Upper lobe of right lung (tissue), 1 donor: ENCODE measurements around the gene IAH1. TPM values are rescaled to one million over a fixed set of nuclear protein-coding genes. Genes with fewer than 3 reads are reported as not detected.

Experiments used
- ATAC-seq: fragments of 200-7000 bp; cut with Tn5 transposase; one replicate; pipeline ENCODE4 v1.9.1; 2020; ENCODE audit warnings: mild to moderate bottlenecking, moderate library complexity
- DNase-seq: peaks from one replicate; pipeline ENCODE4 v3.0.0-alpha.2; 2020
- H3K27ac ChIP-seq: fragments of 200-600 bp; one replicate; pipeline ENCODE4 v1.8.0; 2022
- H3K27me3 ChIP-seq: fragments of 200-600 bp; one replicate; pipeline ENCODE4 v1.8.0; 2022; ENCODE audit warnings: mild to moderate bottlenecking
- H3K36me3 ChIP-seq: fragments of 200-600 bp; one replicate; pipeline ENCODE4 v1.8.0; 2022
- H3K4me1 ChIP-seq: fragments of 200-600 bp; one replicate; pipeline ENCODE4 v1.8.0; 2022
- H3K4me3 ChIP-seq: fragments of 200-600 bp; one replicate; pipeline ENCODE4 v1.8.0; 2022; ENCODE audit warnings: mild to moderate bottlenecking
- H3K9me3 ChIP-seq: fragments of 200-600 bp; one replicate; pipeline ENCODE4 v1.8.0; 2022
- intact Hi-C: fragments of 100-400 bp; cut with DNase I; formaldehyde crosslinking; loops from one replicate; pipeline ENCODE4 v1.11.0; 2022
- total RNA-seq: library from RNA; stranded (reverse); fragmentation: NEBNext Ultra II Directional; extraction: Animal tissue kit (Norgen Biotek cat#: 25700); gene quantifications from one replicate; pipeline ENCODE4 v1.2.1, GENCODE V29; 2021
- TF ChIP-seq, protein P1 (sequence below): fragments of 200-600 bp; IDR thresholded peaks from one replicate; pipeline ENCODE4 v1.8.0; 2022; ENCODE audit warnings: antibody characterized with exemption
- donor health status: DM: no; HTN: yes; CAD: no; lungs with severe emphysema.

Gene IAH1
- total RNA-seq, 1 donor from 2014 or later, result 39.0 TPM

DNA sequence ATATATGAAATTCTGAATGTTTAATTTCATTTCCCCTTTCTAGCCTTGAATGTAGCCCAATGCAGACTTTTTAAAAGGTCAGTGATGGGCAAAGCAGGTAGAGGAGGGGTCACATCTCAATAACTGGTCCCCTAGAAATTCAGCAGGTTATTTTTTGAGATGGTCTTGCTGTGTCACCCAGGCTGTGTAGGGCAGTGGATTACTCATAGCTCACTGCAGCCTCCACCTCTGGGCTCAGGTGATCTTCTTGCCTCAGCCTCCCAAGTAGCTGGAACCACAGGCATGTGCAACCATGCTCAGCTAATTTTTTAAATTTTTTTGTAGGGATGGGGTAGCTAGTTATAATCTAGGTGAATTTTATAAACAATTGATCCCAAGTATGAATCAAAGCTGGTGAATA lies 8.8 kb downstream of the IAH1 start:
- no peak overlapping the region for H3K27ac ChIP-seq
- DNase-seq (no peak), ATAC-seq (no peak)
- no peak overlapping the region for H3K4me3 ChIP-seq
- intact Hi-C loops, result no loop called here
- TF ChIP-seq, protein P1, sequence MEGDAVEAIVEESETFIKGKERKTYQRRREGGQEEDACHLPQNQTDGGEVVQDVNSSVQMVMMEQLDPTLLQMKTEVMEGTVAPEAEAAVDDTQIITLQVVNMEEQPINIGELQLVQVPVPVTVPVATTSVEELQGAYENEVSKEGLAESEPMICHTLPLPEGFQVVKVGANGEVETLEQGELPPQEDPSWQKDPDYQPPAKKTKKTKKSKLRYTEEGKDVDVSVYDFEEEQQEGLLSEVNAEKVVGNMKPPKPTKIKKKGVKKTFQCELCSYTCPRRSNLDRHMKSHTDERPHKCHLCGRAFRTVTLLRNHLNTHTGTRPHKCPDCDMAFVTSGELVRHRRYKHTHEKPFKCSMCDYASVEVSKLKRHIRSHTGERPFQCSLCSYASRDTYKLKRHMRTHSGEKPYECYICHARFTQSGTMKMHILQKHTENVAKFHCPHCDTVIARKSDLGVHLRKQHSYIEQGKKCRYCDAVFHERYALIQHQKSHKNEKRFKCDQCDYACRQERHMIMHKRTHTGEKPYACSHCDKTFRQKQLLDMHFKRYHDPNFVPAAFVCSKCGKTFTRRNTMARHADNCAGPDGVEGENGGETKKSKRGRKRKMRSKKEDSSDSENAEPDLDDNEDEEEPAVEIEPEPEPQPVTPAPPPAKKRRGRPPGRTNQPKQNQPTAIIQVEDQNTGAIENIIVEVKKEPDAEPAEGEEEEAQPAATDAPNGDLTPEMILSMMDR, result no peak
- peaks cover 95% of the 10 kb centered on the region for H3K36me3 ChIP-seq
- H3K4me1 ChIP-seq, result no peaks in the 10 kb centered on the region
- H3K27me3 ChIP-seq, result no peaks in the 10 kb centered on the region
- no peaks in the 10 kb centered on the region for H3K9me3 ChIP-seq

DNA sequence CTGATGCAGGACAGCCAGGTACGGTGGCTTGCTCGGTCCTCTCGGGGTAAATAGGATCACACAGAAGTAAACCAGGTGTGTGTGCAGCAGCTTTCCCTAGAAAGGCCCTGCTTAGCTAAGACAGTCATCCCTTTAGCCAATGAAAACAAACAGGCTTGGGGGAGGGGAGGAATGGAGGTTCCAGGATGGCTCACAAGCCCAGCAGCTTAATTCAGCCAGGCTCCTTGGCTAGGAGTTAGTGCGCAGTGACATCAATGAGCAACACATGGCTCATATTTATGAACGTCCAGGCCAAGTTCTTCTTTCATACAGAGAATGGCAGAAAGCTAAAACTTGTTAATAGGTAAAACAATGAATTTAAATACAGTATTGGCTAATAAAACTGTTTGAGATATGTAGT lies 10.2 kb downstream of the IAH1 start:
- H3K36me3 ChIP-seq, result peaks cover 97% of the 10 kb centered on the region
- intact Hi-C loops, result no loop called here
- DNase-seq (no peak), ATAC-seq (no peak)
- H3K27me3 ChIP-seq, result no peaks in the 10 kb centered on the region
- no peak overlapping the region for H3K4me3 ChIP-seq
- TF ChIP-seq, protein P1, result no peak
- H3K9me3 ChIP-seq, result no peaks in the 10 kb centered on the region
- H3K4me1 ChIP-seq, result no peaks in the 10 kb centered on the region
- H3K27ac ChIP-seq, result no peak overlapping the region

DNA sequence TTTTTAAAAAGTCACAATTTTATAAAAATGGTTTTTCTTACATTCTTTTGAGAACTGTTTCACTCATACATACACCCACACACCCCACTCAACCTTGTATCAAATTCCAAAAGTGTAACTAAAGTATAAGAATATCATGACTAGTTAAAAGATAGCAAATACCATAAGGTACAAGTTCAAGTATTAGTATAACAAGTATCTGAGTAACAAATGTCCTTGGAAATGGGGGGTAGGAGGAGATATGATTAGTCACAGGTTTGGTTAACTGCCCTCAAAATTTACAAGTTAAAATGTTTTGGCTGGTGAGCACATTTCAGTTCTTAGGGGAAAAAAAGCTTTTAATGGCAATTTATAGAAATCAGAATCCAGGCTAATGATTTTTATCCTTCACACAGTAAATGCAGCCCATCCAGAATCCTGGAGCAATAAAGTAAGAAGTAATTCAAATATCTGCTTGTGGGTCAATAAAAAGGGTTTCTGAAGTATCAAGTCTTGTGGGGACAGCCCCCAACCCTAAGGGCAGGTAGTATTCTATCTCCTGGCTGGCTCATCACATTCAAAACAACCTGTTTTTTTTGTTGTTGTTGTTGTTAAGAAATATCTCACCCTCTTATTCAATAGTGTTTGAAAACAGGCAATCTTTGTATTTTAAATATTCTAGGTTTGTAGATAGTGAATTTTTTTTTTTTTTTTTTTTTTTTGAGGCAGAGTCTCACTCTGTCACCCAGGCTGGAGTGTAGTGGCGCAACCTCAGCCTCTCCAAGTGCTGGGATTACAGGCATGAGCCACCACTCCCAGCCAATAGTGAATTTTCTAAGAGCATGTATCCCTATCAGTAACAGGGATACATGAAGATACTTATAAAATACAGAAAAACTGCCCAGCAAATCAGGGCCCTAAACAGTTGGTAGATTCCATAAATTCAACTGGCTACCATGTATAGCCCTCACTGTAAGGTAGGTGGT lies 14.5 kb downstream of the IAH1 start:
- H3K27me3 ChIP-seq, result no peaks in the 10 kb centered on the region
- H3K4me1 ChIP-seq, result no peaks in the 10 kb centered on the region
- intact Hi-C loops, result no loop called here
- H3K4me3 ChIP-seq, result no peak overlapping the region
- TF ChIP-seq, protein P1, result no peak
- no peak overlapping the region for H3K27ac ChIP-seq
- DNase-seq (no peak), ATAC-seq (no peak)
- peaks cover 98% of the 10 kb centered on the region for H3K36me3 ChIP-seq
- no peaks in the 10 kb centered on the region for H3K9me3 ChIP-seq

GRCh38 chr2:9490789-9491188 lies 16.4 kb downstream of the IAH1 start:
- Histone ChIP-seq H3K4me3 (no peak overlapping the region), H3K4me1 (no peaks in the 10 kb centered on the region), H3K27me3 (no peaks in the 10 kb centered on the region), H3K9me3 (no peaks in the 10 kb centered on the region), H3K27ac (no peak overlapping the region), H3K36me3 (peaks cover 97% of the 10 kb centered on the region)
- ATAC-seq, result no peak
- intact Hi-C loops, result no loop called here
- DNase-seq, result no peak
- TF ChIP-seq, protein P1, result no peak

DNA sequence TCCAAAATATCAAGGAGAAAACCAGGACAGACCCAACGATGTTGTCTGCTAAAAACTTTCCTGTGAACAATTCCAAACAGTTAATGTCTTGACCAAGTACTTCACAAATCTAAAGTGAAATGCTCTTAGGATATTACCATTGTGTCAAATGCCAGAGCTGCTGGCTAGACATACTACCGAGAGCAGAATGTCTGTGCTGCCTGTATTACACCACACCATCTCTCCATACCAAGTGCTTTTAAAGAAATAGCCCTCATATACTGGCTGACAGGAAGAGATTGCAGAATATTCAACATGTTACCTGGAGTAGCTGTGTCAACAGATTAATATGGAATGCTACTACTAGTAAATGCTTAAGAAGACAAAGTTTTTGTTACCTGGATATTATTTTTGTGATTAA lies 18.6 kb downstream of the IAH1 start:
- ATAC-seq (peak; percentile 80), DNase-seq (no peak)
- H3K27me3 ChIP-seq, result no peaks in the 10 kb centered on the region
- no peak overlapping the region for H3K27ac ChIP-seq
- H3K9me3 ChIP-seq, result no peaks in the 10 kb centered on the region
- intact Hi-C loops, result no loop called here
- H3K4me1 ChIP-seq, result no peaks in the 10 kb centered on the region
- peaks cover 99% of the 10 kb centered on the region for H3K36me3 ChIP-seq
- TF ChIP-seq, protein P1, result no peak
- H3K4me3 ChIP-seq, result no peak overlapping the region
